Measurements from ENCODE around the gene AMPH.
"Not testable (repeated sequence)": the region's sequence is repeated elsewhere in the genome, so short reads cannot be mapped to it uniquely, and the experiment has no call there.

Gene AMPH

DNA sequence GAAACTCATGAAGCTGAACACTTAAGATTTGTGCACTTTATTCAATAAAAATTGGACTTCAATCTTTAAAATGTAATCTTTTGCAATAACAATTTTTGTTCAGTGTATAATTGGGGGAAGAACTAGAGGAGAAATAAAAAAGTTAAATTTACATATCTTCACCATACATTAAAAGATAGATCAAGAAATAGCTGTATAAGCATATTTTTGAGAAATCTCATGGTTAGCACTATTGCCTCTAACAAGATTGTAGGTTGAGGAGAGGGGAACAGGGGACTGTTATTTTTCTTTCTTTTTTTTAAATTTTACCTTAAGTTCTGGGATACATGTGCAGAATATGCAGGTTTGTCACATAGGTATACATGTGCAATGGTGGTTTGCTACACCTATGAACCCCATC lies 5.3 kb downstream of the AMPH start:
- no peak for DNase-seq

DNA sequence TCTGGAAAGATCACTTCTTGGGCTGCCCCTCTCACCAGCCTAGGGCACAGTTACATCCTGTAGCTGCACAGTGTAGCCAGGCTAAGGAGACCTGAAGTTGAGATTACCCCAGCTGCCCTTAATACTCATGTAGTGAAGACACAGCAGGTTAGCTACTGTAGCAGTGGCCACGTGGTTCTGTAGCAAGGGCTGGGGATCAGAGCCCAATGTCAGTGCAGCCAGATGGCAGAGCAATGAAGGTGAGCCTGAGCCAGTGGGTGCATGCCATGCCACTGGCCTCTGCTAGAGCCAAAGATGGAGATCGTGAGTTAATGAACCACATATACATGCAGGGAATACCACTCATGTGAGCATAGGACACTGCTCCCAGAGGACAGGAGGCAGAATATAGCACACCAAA lies 15.5 kb downstream of the AMPH start:
- no peak for DNase-seq

DNA sequence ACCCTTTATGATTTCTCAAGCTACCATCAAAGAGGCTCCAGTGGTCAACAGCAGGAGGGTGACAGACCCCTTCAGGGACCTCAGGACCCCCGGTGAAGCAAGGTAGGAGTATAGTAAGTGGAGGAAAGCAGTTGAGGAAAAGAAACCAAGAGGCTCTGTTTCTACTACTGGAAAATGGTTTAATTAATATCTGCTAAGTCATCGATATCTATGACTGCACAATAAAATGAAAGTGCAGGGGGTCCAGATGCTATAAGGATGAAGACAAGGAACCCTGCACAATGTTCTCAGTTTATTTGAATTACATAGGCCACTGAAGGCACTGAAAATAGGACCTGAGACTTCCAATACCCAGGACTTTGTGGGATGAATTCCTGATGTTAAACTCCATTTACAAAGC lies 23.7 kb downstream of the AMPH start:
- no peak for DNase-seq

DNA sequence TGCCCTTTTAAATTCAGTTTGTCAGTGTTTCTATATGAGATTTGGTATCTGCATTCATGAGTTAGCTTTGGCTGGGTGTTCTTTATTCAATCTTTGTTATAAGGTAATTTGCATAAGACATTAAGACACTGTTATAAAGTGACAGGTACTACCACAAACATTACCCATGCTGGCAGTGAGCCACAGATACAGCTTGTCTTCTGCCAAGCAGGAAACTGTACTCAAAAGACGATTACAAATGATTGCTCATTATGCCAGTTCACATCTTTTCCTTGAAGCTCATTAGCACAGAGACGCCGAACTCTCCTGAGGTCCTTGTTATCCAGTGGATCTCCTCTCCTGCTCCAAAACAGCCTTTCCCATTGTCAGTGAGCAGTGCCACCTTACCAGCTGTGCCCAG lies 30.4 kb downstream of the AMPH start:
- DNase-seq: no peak

DNA sequence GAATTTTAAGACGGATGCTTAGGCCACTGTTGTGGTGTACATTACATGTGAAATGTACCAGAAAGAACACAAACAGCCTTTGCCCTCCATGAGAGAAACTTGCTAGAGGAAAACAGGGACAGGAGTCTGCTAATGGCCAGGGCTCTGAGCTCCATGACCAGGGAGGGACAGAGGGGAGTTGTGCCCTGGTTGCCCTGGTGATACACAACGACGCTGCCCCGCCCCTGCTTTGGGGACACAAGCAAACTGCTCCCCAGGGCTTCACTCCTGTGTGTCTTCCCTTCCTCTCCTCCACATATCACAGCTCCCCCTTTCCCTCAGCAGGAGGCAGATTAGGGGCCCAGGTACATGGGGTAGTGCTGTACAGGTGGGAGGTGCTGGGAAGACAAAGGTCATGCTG lies 36.2 kb downstream of the AMPH start:
- no peak for DNase-seq

DNA sequence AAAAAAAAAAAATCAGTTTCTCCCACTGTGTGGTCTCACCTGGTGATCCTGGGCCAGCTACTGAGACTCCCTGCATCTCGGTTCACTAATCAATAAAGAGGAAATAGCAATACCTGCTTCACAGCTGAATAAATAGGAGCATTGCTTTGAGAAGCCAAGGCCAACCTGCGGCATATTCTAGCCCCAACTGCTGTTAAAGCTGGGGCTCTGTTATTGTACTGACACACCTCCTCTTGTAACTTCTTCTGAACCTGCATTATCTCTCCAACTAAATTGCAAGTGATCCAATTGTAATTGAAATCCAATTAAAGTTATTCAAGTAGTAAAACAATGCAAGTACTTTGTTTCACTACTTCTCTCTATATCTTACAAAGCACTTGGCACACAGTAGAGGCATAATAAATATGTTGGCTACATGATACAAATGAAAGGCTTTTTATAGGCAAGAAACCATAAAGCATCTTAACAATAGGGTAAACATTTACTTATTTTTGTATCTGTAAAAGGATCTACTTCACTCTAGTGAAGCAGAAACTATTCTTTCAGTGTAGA lies 38.4 kb downstream of the AMPH start:
- DNase-seq: no peak

DNA sequence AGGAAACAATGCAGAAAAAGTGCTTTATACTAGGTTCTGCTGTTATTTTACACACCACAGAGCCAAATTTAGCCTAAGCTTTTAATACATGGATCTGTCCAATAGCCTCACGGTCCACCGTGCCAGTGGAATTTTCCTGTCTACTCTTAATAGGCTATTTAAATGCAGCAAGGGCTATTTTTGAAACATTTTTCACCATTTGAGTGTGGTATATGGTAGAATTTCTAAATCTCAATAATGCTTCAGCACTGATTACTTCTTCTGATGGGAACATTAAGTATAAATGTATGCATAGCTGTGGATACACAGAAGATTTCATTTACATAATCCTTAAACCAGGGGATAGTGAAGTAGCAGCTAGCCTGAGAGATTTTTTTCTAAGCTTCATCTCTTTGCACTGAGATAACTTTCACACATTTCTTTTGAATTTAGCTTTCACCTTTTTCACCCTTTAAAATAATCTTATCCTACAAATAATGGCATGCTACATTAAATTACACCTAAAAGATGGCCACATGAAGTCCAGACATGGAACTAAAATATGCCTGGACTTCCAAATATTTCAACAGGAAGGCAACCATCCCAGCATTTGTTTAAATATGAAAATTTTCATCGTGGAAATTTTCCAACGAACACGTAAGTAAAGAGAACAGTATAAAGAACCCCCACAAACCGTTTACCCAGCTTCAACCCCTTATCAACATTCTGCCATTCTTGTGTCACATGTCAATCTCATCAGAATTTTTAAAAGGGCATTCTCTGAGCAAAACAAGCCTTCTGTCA lies 45.4 kb downstream of the AMPH start:
- DNase-seq: no peak

DNA sequence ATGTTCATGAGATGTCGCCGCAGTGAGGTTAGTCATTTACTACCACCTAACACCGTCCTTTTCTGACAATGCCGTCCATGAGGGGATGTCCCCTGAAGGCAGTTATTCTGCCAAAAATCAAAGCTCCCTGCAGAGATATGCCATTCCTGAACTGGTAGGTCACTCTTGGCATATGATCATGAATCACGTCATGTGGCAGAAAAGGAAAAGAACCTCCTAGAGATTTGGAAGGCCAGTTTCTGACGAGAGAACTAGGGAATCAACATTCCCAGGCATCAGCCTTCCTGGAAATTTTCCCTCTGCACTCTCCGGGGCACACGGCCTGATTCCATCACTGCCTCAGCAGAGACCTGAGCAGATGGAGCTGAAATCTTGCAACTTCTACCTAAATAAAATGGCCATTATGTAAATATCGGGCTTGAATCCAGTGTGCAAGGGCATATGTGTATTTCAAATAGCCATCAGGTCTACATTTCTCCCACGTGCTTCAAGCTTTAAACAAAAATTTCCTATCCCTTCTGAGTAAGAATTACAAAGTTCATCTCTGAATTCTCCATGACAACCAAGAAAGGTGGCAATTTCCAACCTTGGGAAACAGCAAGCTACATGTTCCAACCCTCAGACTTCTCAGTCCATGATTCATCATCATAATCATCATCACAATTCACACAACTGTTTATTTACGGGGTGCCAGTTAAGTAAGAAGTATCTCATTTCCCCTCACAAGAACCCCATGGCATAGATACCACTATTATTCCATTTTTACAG lies 46.5 kb downstream of the AMPH start:
- no peak for DNase-seq

GRCh38 chr7:38580485-38580884 lies 50.7 kb downstream of the AMPH start:
- DNase-seq: no peak

DNA sequence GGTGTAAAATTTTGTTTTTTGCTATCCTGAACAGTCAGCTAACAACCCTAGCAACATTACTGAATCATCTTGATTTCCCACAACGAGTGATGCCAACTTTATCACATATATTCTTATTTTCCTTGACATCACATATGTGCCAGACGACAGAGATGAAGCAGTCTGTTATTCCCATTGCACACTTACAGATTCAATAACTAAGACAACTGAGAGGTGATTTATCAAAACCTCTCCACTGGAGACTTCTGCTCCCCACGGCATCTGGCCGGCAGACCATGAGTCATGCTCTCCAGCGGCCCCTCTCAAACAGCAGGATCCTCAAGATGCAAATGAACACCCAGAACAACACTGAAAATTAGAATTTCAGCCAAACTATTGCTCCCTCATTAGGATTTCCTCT lies 57.1 kb downstream of the AMPH start:
- no peak for DNase-seq

GRCh38 chr7:38571620-38572019 lies 59.6 kb downstream of the AMPH start:
- not testable (repeated sequence) for DNase-seq

DNA sequence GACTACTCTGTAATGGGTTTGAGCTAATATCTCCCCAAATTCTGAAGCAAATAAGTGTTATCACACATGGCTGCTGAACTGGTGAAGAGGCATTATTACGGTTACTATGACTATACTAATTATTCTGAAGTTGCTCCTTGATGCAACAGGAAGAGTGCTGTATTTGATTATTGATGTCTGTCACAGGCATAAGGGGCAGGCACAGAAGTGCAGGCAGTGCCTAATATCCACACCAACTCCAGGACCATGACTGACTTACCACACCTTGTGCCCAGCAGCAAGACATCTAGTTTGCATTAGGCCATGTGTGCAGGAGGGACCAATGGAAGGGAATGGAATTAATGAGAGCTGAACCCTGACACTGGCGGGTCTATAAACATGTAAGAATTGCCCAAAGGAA lies 62.7 kb downstream of the AMPH start:
- DNase-seq: no peak

DNA sequence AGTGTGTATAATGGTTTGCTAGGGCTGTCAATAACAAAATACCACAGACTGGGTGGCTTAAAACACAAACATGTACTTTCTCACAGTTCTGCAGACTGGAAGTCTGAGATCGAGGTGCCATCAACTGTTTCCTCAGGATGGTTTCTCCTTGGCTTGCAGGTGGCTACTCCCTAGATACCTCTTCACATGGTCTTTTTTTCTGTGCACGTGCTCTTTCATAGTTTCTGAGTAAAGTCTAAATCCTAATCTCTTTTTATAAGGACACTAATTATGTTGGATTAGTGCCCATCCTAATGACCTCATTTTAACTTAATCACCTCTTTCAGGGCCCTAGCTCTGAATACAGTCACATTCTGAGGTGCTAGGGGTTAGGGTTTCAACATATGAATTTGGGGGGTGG lies 65.9 kb downstream of the AMPH start:
- DNase-seq: no peak

GRCh38 chr7:38563741-38564140 lies 67.4 kb downstream of the AMPH start:
- no peak for DNase-seq

- DNase-seq: no peak
Observed at GRCh38 chr7:38561166-38561565, 70.0 kb downstream of the AMPH start.

- DNase-seq: no peak
Observed at GRCh38 chr7:38558761-38559345, 72.3 kb downstream of the AMPH start.

GRCh38 chr7:38554586-38554985 lies 76.6 kb downstream of the AMPH start:
- no peak for DNase-seq

- no peak for DNase-seq
Observed at GRCh38 chr7:38550836-38551235, 80.3 kb downstream of the AMPH start.

DNA sequence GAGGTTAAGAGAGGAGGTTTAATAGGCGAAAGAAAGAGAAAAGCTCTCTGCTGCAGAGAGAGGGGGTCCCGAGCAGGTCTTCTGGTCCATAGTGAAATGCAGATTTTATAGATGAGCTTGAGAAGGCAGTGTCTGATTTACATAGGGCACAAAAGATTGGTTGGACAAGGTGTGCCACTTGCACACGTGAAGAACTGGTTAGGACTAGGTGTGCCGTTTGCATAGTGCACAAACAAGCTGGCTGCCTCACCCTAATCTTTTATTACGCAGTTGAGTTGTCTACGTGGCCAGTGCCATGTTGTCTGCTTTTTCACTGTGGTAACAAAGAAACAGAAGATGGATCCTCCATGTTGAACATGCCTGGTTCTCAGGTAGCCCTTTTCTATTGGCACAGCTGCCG lies 82.6 kb downstream of the AMPH start:
- no peak for DNase-seq

DNA sequence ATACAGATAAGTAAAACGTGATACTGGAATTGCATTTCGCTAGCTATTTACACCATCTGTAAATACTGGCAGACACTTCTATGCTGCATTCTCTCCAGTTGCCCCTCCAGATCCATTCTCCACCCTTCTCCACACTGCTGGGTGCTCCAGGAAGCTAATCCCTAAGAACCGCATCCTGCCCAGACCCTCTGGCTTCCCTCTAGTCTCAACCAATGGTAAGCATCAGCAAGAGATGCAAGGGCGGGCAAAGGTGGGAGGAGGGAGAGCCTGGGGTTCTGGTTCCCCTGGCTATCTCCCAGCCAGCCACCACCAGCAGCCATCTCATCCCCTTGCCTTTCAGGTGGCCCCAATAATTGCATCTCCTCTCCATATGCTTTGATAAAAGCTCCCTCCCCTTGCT lies 84.4 kb downstream of the AMPH start:
- DNase-seq: no peak

DNA sequence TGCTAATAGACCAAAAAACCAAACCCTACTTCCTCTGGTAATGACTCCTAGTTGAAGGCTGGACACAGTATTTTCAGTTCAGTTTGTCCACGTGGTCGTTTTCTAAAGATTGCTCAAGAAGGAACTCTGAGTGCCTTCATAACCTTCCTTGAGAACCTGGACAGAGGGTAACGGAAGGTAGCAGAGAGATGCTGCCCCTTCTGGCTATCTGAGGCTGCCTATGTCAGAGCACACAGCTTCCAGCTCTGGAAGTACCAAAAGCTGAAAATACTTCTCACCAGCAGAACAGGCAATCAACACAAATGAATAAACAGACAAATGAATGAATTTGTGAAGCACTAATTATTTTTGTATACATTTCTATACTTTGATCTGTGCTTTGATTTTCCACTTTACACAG lies 85.2 kb downstream of the AMPH start:
- no peak for DNase-seq

DNA sequence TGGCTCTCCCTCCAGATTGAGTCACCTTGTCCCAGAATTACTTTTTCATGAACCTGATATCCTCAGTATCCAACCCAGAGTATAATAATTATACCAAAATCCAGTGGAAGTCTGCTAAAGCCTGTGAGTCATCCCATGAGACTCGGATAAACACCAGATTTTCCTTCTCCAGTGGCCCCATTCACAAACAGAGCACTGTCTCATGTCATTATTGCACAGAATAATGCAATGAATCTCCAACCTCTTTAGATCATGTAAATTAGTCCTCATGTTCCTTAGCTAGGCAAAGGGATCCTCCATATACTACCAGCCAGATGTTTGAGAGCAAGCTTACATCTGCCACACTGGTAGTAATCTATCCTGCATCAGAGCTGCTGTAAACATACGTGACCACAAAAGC lies 89.0 kb downstream of the AMPH start:
- no peak for DNase-seq

- DNase-seq: no peak
Observed at GRCh38 chr7:38541440-38541839, 89.7 kb downstream of the AMPH start.

Data from activated naive CD4-positive, alpha-beta T cell (primary cell).